Fibroblast of lung (primary cell): ENCODE data around the gene ADPRH.

ENCODE experiments used
- CTCF ChIP-seq, 2 donors: IDR thresholded peaks in 1 of 2; conservative IDR thresholded peaks in 1 of 2; 1 replicate in 1 of 2; 2 replicates in 1 of 2; pipeline ENCODE4 v1.5.1; 2011 to 2012; ENCODE audit warnings: low read length in 2 of 2, control low read depth in 1 of 2, inconsistent platforms in 1 of 2, low read depth in 1 of 2, mild to moderate bottlenecking in 1 of 2
- EZH2 ChIP-seq: IDR thresholded peaks from 2 replicates; pipeline ENCODE4 v1.5.1; 2012; ENCODE audit warnings: low read length, control low read depth, mild to moderate bottlenecking; ENCODE audit errors: missing control alignments

GRCh38 chr3:119600732-119601131 lies 21.4 kb downstream of the ADPRH start:
- TF ChIP-seq CTCF (conservative IDR thresholded peaks at IDR 0.05 in 1 of 2, IDR thresholded peaks at IDR 0.05 in 1 of 2; ENCODE audit: low read depth in 1 of 2, low read length in 2 of 2) (peak; percentile 22 to 28), EZH2 (no peak)
